ENCODE measurements around the gene COX6A2.
A peak's percentile ranks its signal among the peaks of the same experiment; 100 is the strongest.
"Not testable (repeated sequence)": the region's sequence is repeated elsewhere in the genome, so short reads cannot be mapped to it uniquely, and the experiment has no call there.

COX6A2 gene

GRCh38 chr16:31461921-31462804, 34.0 kb upstream of the COX6A2 start:
- no peak for DNase-seq (ENCODE audit: low spot score)

GRCh38 chr16:31461201-31461920, 33.2 kb upstream of the COX6A2 start:
- no peak for DNase-seq (ENCODE audit: low spot score)

- DNase-seq (ENCODE audit: low spot score): peak; percentile 55
These were observed 32.4 kb upstream of the COX6A2 start for GRCh38 chr16:31460582-31461002.

- DNase-seq (ENCODE audit: low spot score): peak; percentile 99
These were observed 31.8 kb upstream of the COX6A2 start for GRCh38 chr16:31459687-31460581.

- peak; percentile 89 for DNase-seq (ENCODE audit: low spot score)
These were observed 30.9 kb upstream of the COX6A2 start, which contains the start of gene ARMC5 for GRCh38 chr16:31458844-31459686. Gene ARMC5, plus strand, starts transcription at chr16:31459501. Its CDS starts 24 bp downstream, at chr16:31459525.

GRCh38 chr16:31458073-31458843, 30.1 kb upstream of the COX6A2 start:
- no peak for DNase-seq (ENCODE audit: low spot score)

GRCh38 chr16:31456988-31457360, 28.8 kb upstream of the COX6A2 start:
- no peak for DNase-seq (ENCODE audit: low spot score)

GRCh38 chr16:31455601-31456314, 27.6 kb upstream of the COX6A2 start:
- DNase-seq (ENCODE audit: low spot score): no peak

GRCh38 chr16:31453255-31454204, 25.4 kb upstream of the COX6A2 start:
- no peak for DNase-seq (ENCODE audit: low spot score)

GRCh38 chr16:31452631-31453106, 24.5 kb upstream of the COX6A2 start:
- peak; percentile 81 for DNase-seq (ENCODE audit: low spot score)

GRCh38 chr16:31451681-31452351, 23.7 kb upstream of the COX6A2 start:
- peak; percentile 72 for DNase-seq (ENCODE audit: low spot score)

- no peak for DNase-seq (ENCODE audit: low spot score)
These were observed 23.0 kb upstream of the COX6A2 start for GRCh38 chr16:31451201-31451600.

- not testable (repeated sequence) for DNase-seq (ENCODE audit: low spot score)
These were observed 17.8 kb upstream of the COX6A2 start for GRCh38 chr16:31445931-31446330.

- DNase-seq (ENCODE audit: low spot score): no peak
These were observed 13.8 kb upstream of the COX6A2 start for GRCh38 chr16:31441956-31442355.

GRCh38 chr16:31440516-31441184, 12.5 kb upstream of the COX6A2 start:
- DNase-seq (ENCODE audit: low spot score): no peak

- no peak for DNase-seq (ENCODE audit: low spot score)
These were observed 11.4 kb upstream of the COX6A2 start for GRCh38 chr16:31439519-31439918.

- not testable (repeated sequence) for DNase-seq (ENCODE audit: low spot score)
These were observed 10.9 kb upstream of the COX6A2 start for GRCh38 chr16:31439023-31439422.

Data from AG08395 (cell line).